NCI-H2227 (cell line): Measurements from ENCODE around the gene AK3.
A peak's percentile ranks its signal among the peaks of the same experiment; 100 is the strongest.
"Not testable (repeated sequence)": the region's sequence is repeated elsewhere in the genome, so short reads cannot be mapped to it uniquely, and the experiment has no call there.

Experiments
- DNase-seq: peaks from one replicate; lab custom pipeline; 2025; ENCODE audit not compliant: unreplicated experiment; lab: John Stamatoyannopoulos, UW

The AK3 gene

DNA sequence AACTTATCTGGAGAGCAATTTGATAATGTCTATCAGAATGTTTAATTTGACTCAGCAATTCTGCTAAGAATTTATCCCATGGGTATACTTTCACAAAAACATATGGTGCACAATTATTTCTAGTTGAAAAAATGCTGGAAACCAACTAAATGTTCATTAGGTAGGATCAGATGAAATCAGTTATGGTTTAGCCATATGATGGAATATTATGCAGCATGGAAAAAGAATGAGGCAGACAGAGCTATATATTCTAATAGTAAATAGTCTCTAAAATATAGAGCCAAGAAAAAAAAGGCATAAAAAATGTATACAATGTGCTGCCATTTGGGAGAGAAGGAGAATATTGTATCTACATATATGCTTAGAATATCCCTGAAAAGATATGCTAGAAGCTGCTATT, 71.1 kb downstream of the AK3 start:
- no peak for DNase-seq

DNA sequence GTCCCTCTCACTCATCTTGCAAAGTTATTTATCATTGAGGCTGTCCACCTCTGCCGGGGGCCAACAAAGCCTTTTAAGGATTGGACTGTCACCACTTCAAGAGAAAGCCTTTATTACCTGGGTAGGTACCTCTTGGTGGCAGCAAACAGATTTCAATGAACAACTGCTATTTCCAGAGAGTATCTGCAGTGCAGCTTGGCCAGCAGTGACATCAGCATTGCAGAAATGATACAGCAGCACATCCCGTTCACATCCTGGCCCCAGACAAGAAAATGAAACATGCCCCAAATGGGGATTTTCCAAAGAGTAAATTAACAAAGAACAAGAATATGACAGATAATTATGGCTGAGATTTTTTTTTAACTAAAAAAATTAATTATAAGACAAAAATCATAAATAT, 72.4 kb downstream of the AK3 start:
- no peak for DNase-seq

DNA sequence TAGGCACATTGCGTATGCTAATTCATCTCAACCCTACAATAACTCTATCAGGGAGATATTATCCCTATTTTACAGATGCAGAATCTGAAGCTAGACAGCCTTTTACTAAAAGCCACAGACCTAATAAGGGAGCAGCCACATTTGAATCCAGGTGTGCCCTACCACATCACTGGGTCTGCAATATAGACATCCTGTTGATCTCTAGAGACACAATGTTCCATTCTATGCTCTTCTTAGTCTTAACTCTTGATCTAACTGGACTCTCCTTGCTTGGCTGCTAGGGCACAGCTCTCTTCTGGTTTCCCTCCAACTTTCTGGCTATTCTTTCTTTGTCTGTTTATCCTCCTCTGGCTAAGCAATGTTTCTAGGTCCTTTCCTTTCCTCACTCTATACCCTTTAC, 73.3 kb downstream of the AK3 start:
- DNase-seq = no peak

DNA sequence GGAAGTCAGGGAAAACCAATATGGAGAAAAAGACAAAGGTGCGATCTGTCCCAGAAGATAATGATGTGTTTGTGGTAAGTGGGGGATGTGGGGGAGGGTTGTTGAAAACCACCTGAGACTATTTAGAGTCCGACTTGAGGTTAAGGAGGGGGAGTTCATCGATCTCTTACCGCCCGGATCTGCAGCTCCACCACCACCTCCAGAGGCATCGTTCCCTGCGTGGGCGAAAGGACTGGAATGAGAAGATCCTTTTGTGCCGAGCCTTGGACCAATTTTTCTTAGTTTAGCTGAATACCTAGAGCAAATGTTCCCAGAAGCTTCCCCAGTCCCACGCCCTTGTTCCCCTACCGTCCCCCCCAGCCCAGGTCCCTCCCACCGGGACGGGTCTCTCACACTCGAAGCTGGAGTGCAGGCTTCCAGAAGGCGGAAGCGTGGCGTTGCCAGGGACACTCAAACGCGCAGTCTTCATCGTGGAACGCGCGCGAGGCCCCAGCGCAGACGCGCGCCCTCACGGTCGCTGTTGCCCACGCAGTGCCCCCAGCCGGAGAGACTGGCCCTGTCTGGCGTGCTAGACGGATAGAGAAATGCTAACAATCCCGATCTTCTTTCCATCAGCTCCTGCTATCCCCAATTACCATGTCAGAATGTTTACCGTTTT, 74.8 kb downstream of the AK3 start, which contains the start of gene SPATA6L:
Gene SPATA6L, minus strand, starts transcription at position 439 of the 658 bp plus-strand sequence. Its CDS starts 230 bp downstream, at position 209.
- DNase-seq = peak; percentile 81

DNA sequence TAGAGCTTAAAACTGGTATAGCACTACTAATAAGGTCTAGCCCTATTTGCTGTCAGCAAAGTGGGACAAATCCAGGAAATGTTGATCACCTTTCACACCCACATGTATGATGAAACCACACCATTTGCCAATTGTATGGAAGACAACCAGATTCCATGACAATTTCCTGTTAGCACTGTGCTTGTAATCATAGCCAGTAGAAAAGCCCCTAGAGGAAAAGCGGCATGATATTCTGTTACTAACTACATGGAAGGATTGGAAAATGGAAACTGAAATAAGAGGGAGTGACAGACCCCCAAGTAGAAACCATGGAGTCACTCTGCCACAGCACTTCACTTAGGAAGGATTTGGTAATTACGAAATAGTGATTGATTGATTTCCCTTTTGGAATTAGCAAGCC, 75.6 kb downstream of the AK3 start:
- peak; percentile 14 for DNase-seq

DNA sequence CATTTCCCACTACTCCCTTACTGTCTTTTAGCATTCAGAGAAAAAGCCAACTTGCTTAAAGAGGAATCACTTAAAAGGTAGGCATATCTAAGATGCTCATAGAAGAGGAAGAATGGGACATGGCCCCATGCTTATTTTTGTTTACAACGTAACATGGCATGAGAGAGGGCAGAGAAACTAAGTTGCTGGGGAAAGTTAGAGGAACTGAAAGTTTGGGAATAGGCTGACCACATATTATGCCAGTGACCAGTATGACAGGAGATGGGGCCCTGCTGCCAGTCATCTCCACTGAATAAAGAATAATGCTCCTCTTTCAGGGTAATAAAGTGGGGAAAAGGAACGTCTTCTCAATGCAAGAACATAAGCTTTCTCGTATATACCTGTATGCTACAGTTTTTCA, 77.0 kb downstream of the AK3 start:
- DNase-seq = no peak

DNA sequence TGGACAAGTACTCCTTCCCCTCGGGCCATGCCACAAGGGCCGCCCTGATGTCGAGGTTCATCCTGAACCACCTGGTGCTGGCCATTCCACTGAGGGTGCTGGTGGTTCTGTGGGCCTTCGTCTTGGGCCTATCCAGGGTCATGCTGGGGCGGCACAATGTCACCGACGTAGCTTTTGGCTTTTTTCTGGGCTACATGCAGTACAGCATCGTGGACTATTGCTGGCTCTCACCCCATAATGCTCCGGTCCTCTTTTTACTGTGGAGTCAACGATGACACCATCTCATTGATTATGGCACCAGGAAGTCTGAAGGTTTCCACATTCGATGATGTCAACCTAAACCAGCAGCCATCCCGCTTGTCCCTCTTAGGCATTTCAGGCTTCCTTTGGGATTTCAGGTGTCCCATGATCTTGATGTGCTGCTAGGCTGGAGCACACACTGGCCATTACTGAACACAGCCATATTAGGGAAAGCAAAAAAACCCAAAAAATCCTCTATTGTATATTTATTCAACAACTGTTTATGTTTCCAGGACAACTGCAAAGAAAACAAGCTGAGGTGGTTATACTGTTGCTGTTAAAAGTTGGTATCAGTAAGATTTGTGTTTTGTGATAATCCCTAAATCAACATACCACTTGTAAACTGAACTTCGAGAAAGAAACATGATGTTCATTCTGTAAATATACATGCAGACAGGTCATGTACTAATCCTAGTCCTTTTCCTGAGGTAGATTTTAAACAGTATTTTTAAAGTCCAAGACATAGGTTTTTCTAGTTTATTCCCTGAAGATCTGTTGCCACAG, 77.8 kb downstream of the AK3 start:
- peak; percentile 13 for DNase-seq

DNA sequence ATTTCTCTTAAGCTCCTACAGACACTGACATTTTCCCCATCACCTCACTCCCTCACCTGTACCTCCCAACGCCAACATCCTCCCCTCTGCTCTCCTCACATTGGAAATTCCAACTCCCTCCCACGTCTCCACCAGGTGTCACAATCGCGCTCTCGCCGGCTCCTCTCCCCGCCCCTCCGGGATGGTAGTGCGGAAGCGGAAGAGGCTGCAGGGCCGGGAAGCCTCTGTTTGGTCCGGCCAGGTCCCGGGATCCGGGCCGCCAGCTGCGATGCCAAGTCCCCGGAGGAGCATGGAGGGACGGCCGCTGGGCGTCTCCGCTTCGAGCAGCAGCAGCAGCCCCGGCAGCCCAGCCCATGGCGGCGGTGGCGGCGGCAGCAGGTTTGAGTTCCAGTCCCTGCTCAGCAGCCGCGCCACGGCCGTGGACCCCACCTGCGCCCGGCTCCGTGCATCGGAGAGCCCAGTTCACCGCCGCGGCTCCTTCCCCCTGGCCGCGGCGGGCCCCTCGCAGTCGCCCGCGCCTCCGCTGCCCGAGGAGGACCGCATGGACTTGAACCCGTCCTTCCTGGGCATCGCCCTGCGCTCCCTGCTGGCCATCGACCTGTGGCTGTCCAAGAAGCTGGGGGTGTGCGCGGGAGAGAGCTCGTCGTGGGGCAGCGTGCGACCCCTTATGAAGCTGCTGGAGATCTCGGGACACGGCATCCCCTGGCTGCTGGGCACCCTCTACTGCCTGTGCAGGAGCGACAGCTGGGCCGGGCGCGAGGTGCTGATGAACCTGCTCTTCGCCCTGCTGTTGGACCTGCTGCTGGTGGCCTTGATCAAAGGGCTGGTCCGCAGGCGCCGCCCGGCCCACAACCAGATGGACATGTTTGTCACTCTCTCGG, 78.7 kb downstream of the AK3 start, which contains the start of gene PLPP6:
Gene PLPP6, plus strand, starts transcription at position 187 of the 881 bp plus-strand sequence. Its CDS starts 82 bp downstream, at position 269.
- DNase-seq = peak; percentile 91

DNA sequence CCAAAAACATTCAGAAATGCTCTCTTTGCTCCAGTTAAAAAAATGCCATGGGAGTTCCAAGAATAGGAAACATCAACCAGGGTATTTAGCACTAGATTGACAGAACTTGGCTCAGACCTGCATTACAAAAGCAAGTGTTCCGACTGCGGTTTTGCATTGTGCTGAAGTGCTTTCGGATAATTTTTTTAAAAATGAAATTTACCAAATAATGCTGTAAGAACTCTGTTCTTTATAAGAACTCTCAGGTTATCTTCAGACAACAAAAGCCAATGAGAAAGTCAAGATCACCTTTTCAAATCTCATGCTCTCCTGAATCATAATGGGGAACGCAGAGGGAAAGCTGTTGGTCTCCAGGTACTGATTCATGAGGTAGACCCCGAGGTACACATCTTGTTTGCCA, 79.4 kb downstream of the AK3 start:
- no peak for DNase-seq

DNA sequence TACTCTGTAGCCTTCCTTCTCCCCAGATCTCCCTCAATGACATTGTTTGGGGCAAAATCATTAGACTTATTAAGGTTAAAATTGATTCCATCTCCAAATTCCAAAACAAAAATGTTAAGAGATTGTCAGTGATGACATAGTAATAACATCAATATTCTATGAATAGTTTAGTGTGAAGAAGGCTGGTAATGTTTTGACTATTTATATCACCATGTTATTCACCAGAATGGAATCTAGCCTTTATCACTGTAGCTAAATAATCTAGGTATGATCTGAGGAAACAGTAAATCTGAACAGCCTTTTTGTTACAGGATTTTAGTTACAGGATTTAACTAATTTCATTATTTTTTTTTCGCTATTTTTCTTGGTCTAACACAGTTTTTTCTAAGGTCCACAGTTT, 79.8 kb downstream of the AK3 start:
- no peak for DNase-seq

DNA sequence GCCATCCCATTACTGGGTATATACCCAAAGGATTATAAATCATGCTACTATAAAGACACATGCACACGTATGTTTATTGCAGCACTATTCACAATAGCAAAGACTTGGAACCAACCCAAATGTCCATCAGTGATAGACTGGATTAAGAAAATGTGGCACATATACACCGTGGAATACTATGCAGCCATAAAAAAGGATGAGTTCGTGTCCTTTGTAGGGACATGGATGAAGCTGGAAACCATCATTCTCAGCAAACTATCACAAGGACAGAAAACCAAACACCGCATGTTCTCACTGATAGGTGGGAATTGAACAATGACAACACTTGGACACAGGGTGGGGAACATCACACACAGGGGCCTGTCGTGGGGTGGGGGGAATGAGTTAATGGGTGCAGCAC, 80.3 kb downstream of the AK3 start:
- DNase-seq = not testable (repeated sequence)
